ENCODE results near the gene TSPAN12. TPM values are rescaled to one million over a fixed set of nuclear protein-coding genes. Genes with fewer than 3 reads are reported as not detected.
"Not testable (repeated sequence)": the region's sequence is repeated elsewhere in the genome, so short reads cannot be mapped to it uniquely, and the experiment has no call there.

TSPAN12 gene
- not detected for total RNA-seq

GRCh38 chr7:120857588-120858573 lies at the start of gene TSPAN12:
Gene TSPAN12, minus strand, starts transcription at chr7:120858144. Its CDS starts 1,381 bp downstream, at chr7:120856763.
- Mint-ChIP-seq H3K4me1 (peaks cover 11% of the 10 kb centered on the region), H3K27me3 (peaks cover 60% of the 10 kb centered on the region), H3K9me3 (no peaks in the 10 kb centered on the region), H3K36me3 (ENCODE audit: low read depth) (peaks cover 2% of the 10 kb centered on the region), H3K27ac (no peak within 1 kb of the TSS), H3K4me3 (peak within 1 kb of the TSS; percentile 74)
- POLR2A ChIA-PET = interaction anchor here (0.6 kb wide), 1 partner anchor 42 kb away, joined by 4 read pairs; no protein-coding TSS in a partner anchor
- CTCF ChIA-PET = interaction anchor here (1.1 kb wide), 1 partner anchor 11 kb away, joined by 6 read pairs; no protein-coding TSS in a partner anchor
- peak; percentile 47 for DNase-seq

- no peak overlapping the region for H3K27ac Mint-ChIP-seq
- ChIA-PET CTCF (no interaction called here), POLR2A (no interaction called here)
- H3K27me3 Mint-ChIP-seq = peaks cover 3% of the 10 kb centered on the region
- H3K4me1 Mint-ChIP-seq = no peaks in the 10 kb centered on the region
- DNase-seq = no peak
- H3K9me3 Mint-ChIP-seq = peaks cover 5% of the 10 kb centered on the region
- H3K4me3 Mint-ChIP-seq = no peak overlapping the region
- H3K36me3 Mint-ChIP-seq (ENCODE audit: low read depth) = no peaks in the 10 kb centered on the region
Measured at GRCh38 chr7:120898715-120899499, 41.0 kb upstream of the TSPAN12 start.

GRCh38 chr7:120895253-120895652 lies 37.3 kb upstream of the TSPAN12 start:
- H3K4me1 Mint-ChIP-seq; H3K27ac Mint-ChIP-seq; H3K36me3 Mint-ChIP-seq (ENCODE audit: low read depth); DNase-seq; POLR2A ChIA-PET; H3K9me3 Mint-ChIP-seq; H3K27me3 Mint-ChIP-seq; H3K4me3 Mint-ChIP-seq: not testable (repeated sequence)
- CTCF ChIA-PET = interaction anchor here (0.9 kb wide), 1 partner anchor 212 kb away, joined by 3 read pairs; no protein-coding TSS in a partner anchor

GRCh38 chr7:120885602-120886001 lies 27.7 kb upstream of the TSPAN12 start:
- H3K4me3 Mint-ChIP-seq; H3K36me3 Mint-ChIP-seq (ENCODE audit: low read depth); CTCF ChIA-PET; H3K27ac Mint-ChIP-seq; H3K9me3 Mint-ChIP-seq; DNase-seq; POLR2A ChIA-PET; H3K27me3 Mint-ChIP-seq; H3K4me1 Mint-ChIP-seq: not testable (repeated sequence)

- POLR2A ChIA-PET = no interaction called here
- CTCF ChIA-PET = no interaction called here
- H3K4me1 Mint-ChIP-seq = no peaks in the 10 kb centered on the region
- no peak for DNase-seq
- H3K27ac Mint-ChIP-seq = no peak overlapping the region
- no peak overlapping the region for H3K4me3 Mint-ChIP-seq
- H3K27me3 Mint-ChIP-seq = peaks cover 23% of the 10 kb centered on the region
- no peaks in the 10 kb centered on the region for H3K9me3 Mint-ChIP-seq
- H3K36me3 Mint-ChIP-seq (ENCODE audit: low read depth) = no peaks in the 10 kb centered on the region
Measured at GRCh38 chr7:120877701-120878100, 19.8 kb upstream of the TSPAN12 start.

GRCh38 chr7:120876922-120877321 lies 19.0 kb upstream of the TSPAN12 start:
- DNase-seq = no peak
- H3K4me1 Mint-ChIP-seq = no peaks in the 10 kb centered on the region
- no peaks in the 10 kb centered on the region for H3K9me3 Mint-ChIP-seq
- no peaks in the 10 kb centered on the region for H3K36me3 Mint-ChIP-seq (ENCODE audit: low read depth)
- ChIA-PET CTCF (no interaction called here), POLR2A (no interaction called here)
- no peak overlapping the region for H3K4me3 Mint-ChIP-seq
- H3K27me3 Mint-ChIP-seq = peaks cover 23% of the 10 kb centered on the region
- H3K27ac Mint-ChIP-seq = no peak overlapping the region

- H3K4me3 Mint-ChIP-seq = no peak overlapping the region
- no peaks in the 10 kb centered on the region for H3K36me3 Mint-ChIP-seq (ENCODE audit: low read depth)
- DNase-seq = no peak
- ChIA-PET POLR2A (no interaction called here), CTCF (no interaction called here)
- H3K9me3 Mint-ChIP-seq = no peaks in the 10 kb centered on the region
- no peak overlapping the region for H3K27ac Mint-ChIP-seq
- H3K27me3 Mint-ChIP-seq = peaks cover 33% of the 10 kb centered on the region
- H3K4me1 Mint-ChIP-seq = no peaks in the 10 kb centered on the region
Measured at GRCh38 chr7:120874722-120875121, 16.8 kb upstream of the TSPAN12 start.

- no peak for DNase-seq
- ChIA-PET CTCF (no interaction called here), POLR2A (no interaction called here)
- Mint-ChIP-seq H3K9me3 (no peaks in the 10 kb centered on the region), H3K4me1 (no peaks in the 10 kb centered on the region), H3K27ac (no peak overlapping the region), H3K4me3 (no peak overlapping the region), H3K36me3 (ENCODE audit: low read depth) (no peaks in the 10 kb centered on the region), H3K27me3 (peaks cover 32% of the 10 kb centered on the region)
Measured at GRCh38 chr7:120874016-120874415, 16.1 kb upstream of the TSPAN12 start.

GRCh38 chr7:120873401-120873800 lies 15.5 kb upstream of the TSPAN12 start:
- no peak overlapping the region for H3K27ac Mint-ChIP-seq
- ChIA-PET POLR2A (no interaction called here), CTCF (no interaction called here)
- no peak for DNase-seq
- H3K4me3 Mint-ChIP-seq = no peak overlapping the region
- H3K4me1 Mint-ChIP-seq = no peaks in the 10 kb centered on the region
- H3K9me3 Mint-ChIP-seq = no peaks in the 10 kb centered on the region
- peaks cover 29% of the 10 kb centered on the region for H3K27me3 Mint-ChIP-seq
- no peaks in the 10 kb centered on the region for H3K36me3 Mint-ChIP-seq (ENCODE audit: low read depth)

- no peaks in the 10 kb centered on the region for H3K9me3 Mint-ChIP-seq
- no peaks in the 10 kb centered on the region for H3K36me3 Mint-ChIP-seq (ENCODE audit: low read depth)
- H3K27ac Mint-ChIP-seq = no peak overlapping the region
- H3K4me1 Mint-ChIP-seq = no peaks in the 10 kb centered on the region
- DNase-seq = no peak
- ChIA-PET POLR2A (no interaction called here), CTCF (no interaction called here)
- H3K27me3 Mint-ChIP-seq = peaks cover 28% of the 10 kb centered on the region
- H3K4me3 Mint-ChIP-seq = no peak overlapping the region
Measured at GRCh38 chr7:120869700-120870099, 11.8 kb upstream of the TSPAN12 start.

GRCh38 chr7:120867932-120868331 lies 10.0 kb upstream of the TSPAN12 start:
- Mint-ChIP-seq H3K9me3 (no peaks in the 10 kb centered on the region), H3K4me3 (no peak overlapping the region), H3K27me3 (peaks cover 36% of the 10 kb centered on the region), H3K36me3 (ENCODE audit: low read depth) (no peaks in the 10 kb centered on the region), H3K27ac (no peak overlapping the region), H3K4me1 (no peaks in the 10 kb centered on the region)
- ChIA-PET CTCF (no interaction called here), POLR2A (no interaction called here)
- no peak for DNase-seq

GRCh38 chr7:120865191-120865981 lies 7.4 kb upstream of the TSPAN12 start:
- no peaks in the 10 kb centered on the region for H3K36me3 Mint-ChIP-seq (ENCODE audit: low read depth)
- H3K27me3 Mint-ChIP-seq = peaks cover 41% of the 10 kb centered on the region
- H3K27ac Mint-ChIP-seq = no peak overlapping the region
- no peak for DNase-seq
- no peak overlapping the region for H3K4me3 Mint-ChIP-seq
- ChIA-PET POLR2A (no interaction called here), CTCF (no interaction called here)
- no peaks in the 10 kb centered on the region for H3K9me3 Mint-ChIP-seq
- H3K4me1 Mint-ChIP-seq = no peaks in the 10 kb centered on the region
